ENCODE results near the gene ADAMTS13. TPM values are rescaled to one million over a fixed set of nuclear protein-coding genes. Genes with fewer than 3 reads are reported as not detected.

Gene ADAMTS13
- total RNA-seq, 1 donor from 2014 or later, result 9.1 TPM

DNA sequence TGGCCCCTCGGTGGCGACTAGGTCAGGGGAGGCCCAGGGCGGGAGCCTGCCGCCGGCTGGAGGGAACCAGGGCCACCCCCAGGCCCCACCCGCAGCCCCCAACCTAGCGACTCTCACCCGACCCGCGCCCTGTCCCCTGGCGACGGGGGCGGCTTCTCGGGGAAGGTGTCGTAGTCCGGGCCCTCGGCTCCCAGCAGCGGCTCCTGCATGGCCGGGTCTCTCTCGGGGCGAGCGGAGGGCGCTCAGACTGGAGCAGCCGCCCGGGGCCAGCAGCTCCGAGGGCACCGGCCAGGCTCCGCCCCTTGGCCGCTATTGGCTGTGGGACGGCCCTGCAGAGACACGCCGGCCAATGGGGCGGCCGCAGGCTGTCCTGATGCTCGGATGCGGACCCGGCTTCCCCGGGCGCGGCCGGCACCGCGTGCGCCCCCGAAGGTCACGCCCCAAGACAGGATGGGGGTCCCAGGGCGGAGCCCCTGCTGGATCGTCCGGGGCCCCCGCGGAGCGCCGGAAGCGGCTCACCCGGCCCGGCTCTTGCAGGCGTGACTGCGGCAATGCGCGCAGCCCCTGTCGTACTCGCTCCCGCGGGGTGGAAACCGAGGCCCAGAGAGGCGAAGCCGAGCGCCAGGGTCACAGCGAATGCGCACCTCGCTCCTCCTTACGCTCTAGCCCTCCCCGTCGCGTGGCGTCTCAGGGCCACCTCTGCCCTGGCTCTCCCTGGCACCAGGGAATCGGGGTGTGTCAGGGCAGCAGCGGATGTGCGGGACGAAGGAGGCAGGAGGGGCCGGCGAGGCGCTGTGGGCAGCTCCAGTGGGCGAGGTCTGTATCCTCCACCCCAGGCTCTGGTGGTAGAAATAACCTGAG, 56.9 kb downstream of the ADAMTS13 start, which contains the start of gene SLC2A6:
Gene SLC2A6, minus strand, starts transcription at position 249 of the 861 bp plus-strand sequence. Its CDS starts 40 bp downstream, at position 209.
- H3K9me3 Mint-ChIP-seq (ENCODE audit: unreplicated experiment), result no peaks in the 10 kb centered on the region
- peaks cover 5% of the 10 kb centered on the region for H3K27me3 Mint-ChIP-seq (ENCODE audit: unreplicated experiment)
- H3K27ac Mint-ChIP-seq (ENCODE audit: unreplicated experiment), result no peak within 1 kb of the TSS
- H3K4me1 Mint-ChIP-seq (ENCODE audit: unreplicated experiment), result no peaks in the 10 kb centered on the region
- peak; percentile 87 for DNase-seq (ENCODE audit: low spot score)
- TF ChIP-seq, protein P1, sequence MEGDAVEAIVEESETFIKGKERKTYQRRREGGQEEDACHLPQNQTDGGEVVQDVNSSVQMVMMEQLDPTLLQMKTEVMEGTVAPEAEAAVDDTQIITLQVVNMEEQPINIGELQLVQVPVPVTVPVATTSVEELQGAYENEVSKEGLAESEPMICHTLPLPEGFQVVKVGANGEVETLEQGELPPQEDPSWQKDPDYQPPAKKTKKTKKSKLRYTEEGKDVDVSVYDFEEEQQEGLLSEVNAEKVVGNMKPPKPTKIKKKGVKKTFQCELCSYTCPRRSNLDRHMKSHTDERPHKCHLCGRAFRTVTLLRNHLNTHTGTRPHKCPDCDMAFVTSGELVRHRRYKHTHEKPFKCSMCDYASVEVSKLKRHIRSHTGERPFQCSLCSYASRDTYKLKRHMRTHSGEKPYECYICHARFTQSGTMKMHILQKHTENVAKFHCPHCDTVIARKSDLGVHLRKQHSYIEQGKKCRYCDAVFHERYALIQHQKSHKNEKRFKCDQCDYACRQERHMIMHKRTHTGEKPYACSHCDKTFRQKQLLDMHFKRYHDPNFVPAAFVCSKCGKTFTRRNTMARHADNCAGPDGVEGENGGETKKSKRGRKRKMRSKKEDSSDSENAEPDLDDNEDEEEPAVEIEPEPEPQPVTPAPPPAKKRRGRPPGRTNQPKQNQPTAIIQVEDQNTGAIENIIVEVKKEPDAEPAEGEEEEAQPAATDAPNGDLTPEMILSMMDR (IDR thresholded peaks at IDR 0.05; ENCODE audit: unreplicated experiment), result no peak
- peaks cover 2% of the 10 kb centered on the region for H3K36me3 Mint-ChIP-seq (ENCODE audit: low read depth, unreplicated experiment)
- peak within 1 kb of the TSS; percentile 79 for H3K4me3 Mint-ChIP-seq (ENCODE audit: unreplicated experiment)

GRCh38 chr9:133483611-133484010, 61.4 kb downstream of the ADAMTS13 start:
- Mint-ChIP-seq H3K27me3 (ENCODE audit: unreplicated experiment) (peaks cover 5% of the 10 kb centered on the region), H3K4me3 (ENCODE audit: unreplicated experiment) (no peak overlapping the region), H3K4me1 (ENCODE audit: unreplicated experiment) (no peaks in the 10 kb centered on the region), H3K36me3 (ENCODE audit: low read depth, unreplicated experiment) (no peaks in the 10 kb centered on the region), H3K27ac (ENCODE audit: unreplicated experiment) (no peak overlapping the region), H3K9me3 (ENCODE audit: unreplicated experiment) (no peaks in the 10 kb centered on the region)
- TF ChIP-seq, protein P1 (IDR thresholded peaks at IDR 0.05; ENCODE audit: unreplicated experiment), result no peak
- DNase-seq (ENCODE audit: low spot score), result no peak

- Mint-ChIP-seq H3K27ac (ENCODE audit: unreplicated experiment) (no peak overlapping the region), H3K9me3 (ENCODE audit: unreplicated experiment) (no peaks in the 10 kb centered on the region), H3K4me1 (ENCODE audit: unreplicated experiment) (peaks cover 3% of the 10 kb centered on the region), H3K36me3 (ENCODE audit: low read depth, unreplicated experiment) (peaks cover 4% of the 10 kb centered on the region), H3K4me3 (ENCODE audit: unreplicated experiment) (no peak overlapping the region), H3K27me3 (ENCODE audit: unreplicated experiment) (peaks cover 2% of the 10 kb centered on the region)
- no peak for DNase-seq (ENCODE audit: low spot score)
- TF ChIP-seq, protein P1 (IDR thresholded peaks at IDR 0.05; ENCODE audit: unreplicated experiment), result no peak
These were observed 62.7 kb downstream of the ADAMTS13 start for GRCh38 chr9:133484671-133485437.

DNA sequence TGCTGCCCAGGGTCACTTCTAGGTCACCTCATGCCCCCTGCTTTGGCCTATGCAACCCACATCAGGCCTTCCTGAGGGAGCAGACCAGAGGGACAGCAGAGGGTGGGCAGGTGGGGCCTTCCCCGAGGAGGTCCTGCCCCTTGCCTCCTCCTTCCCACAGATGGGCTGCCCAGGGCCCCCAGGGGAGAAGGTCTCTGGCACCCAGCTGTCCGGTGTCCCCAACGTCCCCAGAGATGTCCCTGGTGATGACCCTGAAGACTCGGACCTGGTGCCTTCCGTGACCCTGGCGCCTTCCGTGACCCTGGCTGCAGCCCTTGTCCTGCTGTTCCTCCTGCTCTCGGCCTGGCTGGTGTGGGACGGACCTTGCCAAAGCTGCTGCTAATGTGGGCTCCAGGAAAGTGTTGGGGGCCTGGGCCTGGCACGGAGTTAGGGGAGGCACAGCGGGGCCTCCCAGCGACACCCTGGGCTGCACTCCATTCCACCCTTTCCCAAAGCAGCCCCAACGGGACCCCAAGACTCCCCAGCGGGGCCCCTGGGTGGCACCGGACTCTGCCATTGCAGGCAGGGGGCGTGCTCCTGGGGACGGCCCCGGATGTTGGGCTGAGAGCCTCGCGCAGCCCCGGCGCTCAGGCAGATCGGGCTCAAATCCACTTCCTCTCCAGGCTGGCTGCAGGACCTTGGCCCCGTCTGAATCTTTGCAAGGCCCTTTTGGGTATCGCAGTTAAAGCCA, 63.5 kb downstream of the ADAMTS13 start:
- Mint-ChIP-seq H3K36me3 (ENCODE audit: low read depth, unreplicated experiment) (peaks cover 4% of the 10 kb centered on the region), H3K4me1 (ENCODE audit: unreplicated experiment) (peaks cover 3% of the 10 kb centered on the region), H3K27ac (ENCODE audit: unreplicated experiment) (no peak overlapping the region), H3K4me3 (ENCODE audit: unreplicated experiment) (no peak overlapping the region), H3K27me3 (ENCODE audit: unreplicated experiment) (peaks cover 2% of the 10 kb centered on the region), H3K9me3 (ENCODE audit: unreplicated experiment) (no peaks in the 10 kb centered on the region)
- DNase-seq (ENCODE audit: low spot score), result no peak
- TF ChIP-seq, protein P1 (IDR thresholded peaks at IDR 0.05; ENCODE audit: unreplicated experiment), result no peak

Measured in endothelial cell (in vitro differentiated cells).